GF-D8 (cell line): ENCODE measurements around the gene MAP4.

Source experiments
- DNase-seq: peaks from one replicate; lab custom pipeline; 2025; lab: John Stamatoyannopoulos, UW

MAP4 gene

DNA sequence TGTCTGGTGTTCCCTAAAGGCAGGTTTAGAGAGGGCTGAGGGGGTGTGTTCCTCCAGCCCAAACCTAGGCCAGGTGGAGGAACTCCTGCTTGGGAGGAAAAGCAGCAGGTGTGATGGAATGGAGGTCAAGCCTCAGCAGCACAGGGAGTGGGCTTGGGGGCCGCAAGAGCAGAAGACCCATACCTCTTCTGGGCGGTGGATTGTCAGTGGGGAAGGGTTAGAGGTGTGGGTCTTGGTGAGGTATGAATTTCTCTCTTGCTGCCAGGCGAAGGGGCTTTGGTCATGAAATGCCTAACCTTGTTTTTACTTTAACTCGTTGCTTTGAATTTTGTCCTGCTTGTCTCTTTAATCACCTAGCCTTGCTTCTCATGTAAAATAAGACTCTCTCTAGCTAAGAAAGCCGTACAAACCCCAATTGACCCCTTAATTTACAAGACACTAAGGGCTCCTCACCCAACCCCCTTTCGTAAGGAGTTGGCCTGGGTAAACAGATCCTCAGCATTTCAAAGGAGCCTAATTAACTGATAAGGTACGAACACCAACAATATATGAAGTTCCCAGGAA lies 174.3 kb downstream of the MAP4 start:
- no peak for DNase-seq

- DNase-seq, result no peak
These were observed 177.7 kb downstream of the MAP4 start for GRCh38 chr3:47838503-47838902.

- no peak for DNase-seq
These were observed 179.2 kb downstream of the MAP4 start for GRCh38 chr3:47836986-47837385.

DNA sequence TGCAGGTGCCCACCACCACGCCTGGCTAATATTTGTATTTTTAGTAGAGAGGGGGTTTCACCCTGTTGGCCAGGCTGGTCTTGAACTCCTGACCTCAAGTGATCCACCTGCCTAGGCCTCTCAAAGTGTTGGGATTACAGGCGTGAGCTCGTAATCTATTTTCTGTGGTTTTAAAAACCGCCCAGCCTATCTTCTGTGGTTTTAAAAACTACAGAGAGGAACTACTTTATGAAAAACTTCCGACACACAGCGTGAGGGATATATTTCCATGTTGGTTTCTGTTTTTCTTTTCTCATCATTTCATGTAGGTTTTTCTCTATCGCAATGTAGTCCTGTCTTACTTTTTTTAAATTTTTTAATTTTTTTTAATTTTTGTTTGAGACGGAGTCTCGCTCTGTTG lies 186.7 kb downstream of the MAP4 start:
- peak; percentile 9 for DNase-seq

DNA sequence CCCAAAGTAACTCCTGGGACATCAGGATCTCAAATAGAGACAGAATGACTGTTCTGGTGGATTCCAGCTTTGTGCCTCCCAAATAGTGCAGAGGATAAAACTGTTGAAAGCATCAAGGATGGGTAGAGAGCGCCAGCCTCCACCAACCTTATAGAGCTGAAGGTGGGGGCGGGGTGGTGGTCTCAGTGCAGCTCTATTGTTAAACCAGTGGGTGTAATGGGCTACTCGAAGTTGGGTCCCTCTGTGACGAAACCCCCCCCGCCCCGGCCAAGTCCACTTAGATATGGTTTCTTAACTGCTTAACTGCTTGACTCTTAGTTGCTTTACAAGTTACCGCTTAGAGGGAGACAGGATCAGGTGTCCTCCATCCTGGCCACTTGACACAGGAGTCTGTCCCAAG lies 190.6 kb downstream of the MAP4 start:
- no peak for DNase-seq

DNA sequence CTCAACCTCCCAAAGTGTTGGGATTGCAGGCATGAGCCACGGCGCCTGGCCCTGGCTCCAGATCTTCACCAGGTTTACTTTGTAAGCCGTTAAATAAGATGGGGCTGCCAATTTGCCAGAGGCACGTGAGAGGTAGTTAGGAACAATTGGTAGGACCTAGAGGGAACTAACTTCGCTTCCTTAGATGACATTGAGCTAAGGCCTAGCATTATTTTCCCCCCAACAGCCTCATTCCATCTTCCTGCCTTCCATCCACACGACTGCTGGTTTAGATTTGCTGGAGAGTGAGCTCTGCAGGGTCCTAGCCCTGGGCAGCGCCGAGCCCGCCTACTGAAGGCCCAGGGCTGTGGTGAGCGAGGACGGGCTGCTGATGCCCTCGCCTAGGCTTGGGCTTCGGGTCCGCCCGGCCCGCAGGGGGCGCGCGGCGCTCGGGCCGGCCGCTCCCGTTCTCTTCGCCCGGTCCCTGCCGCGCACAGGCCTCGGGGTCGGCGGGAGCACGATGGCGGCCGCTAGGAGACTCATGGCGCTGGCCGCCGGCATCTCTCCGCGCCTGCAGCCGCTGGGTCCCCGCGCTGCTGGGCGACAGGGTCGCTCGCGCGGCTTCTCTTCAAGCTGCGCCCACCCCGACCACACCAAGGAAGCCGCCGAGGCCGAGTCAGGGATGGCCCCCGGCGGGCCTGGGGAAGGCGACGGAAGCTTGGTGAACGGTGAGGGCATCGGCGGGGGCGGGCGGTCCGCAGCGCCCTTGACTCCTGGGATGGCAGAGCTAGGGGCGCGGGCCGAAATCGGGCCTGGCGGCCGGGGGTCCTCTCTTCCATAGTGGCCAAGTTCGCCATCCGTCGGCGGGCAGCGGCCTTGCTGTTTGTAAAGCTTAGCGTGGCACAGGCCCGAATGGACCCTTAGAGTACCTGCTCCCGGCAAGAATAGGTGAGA lies 191.4 kb downstream of the MAP4 start:
- DNase-seq, result peak; percentile 53

DNA sequence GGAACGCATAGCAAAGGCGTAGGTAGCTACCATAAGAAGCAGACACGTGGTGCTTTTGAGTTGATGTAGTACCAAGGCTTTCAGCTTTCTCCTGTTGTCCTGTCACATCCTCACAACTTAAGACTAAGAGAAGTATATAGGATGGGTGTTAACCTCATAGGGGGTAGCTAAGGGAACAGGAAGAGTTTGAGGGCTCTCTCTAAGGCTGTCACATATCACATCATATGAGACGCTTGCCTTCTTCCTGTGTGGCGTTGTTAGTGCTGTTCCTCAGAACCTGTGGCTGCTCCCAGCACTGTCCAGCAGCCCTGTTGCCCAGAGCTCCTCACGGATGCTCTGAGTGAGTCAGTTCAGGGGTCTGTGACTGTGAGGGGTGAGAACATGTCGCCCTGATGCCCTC lies 198.6 kb downstream of the MAP4 start:
- no peak for DNase-seq

- no peak for DNase-seq
These were observed 202.6 kb downstream of the MAP4 start for GRCh38 chr3:47813551-47814177.

DNA sequence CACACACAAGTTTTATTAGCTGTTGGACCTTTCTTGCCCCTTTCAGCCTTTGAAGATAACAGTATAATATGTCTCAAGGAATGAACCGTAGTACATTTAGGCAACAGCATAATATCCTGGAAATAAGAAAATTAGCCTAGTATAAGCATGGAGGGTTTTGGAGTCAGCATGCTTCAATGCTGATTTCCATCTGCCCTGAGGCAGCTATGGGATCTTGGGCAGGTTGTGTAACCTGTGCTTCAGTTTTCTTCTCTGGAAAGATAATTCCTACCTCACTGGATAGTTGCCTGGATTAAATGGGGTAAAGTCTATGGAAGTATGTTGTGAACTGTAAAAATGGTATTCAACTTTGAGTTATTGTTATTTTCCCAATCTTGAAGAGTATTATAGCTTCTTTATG lies 211.6 kb downstream of the MAP4 start:
- no peak for DNase-seq

DNA sequence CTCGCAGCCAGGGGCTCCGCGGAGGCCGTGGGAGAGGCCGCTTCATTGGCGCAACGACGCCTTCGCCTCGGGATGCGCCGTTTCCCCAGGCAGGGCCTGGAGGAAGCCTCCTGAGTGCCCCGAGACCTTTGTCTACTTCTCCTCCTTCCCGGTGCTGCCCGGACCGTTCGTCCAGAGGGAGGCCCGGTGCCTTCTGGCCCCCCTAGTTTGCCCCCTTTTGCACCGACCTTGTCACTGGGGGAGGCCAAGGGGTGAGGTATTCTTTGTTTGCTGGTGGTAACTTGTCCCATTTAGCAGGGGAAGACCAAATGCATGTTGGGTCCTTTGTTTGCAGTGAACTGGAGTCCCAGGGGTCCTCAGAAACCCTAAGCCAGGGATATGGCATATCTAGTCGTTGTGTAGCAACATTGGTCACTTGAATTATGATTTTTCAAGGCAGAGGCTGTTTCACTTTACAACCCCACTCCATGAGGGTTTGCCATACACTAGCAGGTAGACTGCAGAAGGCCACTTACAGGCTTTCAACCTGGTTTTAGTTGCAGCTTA lies 212.7 kb downstream of the MAP4 start:
- DNase-seq, result peak; percentile 47

DNA sequence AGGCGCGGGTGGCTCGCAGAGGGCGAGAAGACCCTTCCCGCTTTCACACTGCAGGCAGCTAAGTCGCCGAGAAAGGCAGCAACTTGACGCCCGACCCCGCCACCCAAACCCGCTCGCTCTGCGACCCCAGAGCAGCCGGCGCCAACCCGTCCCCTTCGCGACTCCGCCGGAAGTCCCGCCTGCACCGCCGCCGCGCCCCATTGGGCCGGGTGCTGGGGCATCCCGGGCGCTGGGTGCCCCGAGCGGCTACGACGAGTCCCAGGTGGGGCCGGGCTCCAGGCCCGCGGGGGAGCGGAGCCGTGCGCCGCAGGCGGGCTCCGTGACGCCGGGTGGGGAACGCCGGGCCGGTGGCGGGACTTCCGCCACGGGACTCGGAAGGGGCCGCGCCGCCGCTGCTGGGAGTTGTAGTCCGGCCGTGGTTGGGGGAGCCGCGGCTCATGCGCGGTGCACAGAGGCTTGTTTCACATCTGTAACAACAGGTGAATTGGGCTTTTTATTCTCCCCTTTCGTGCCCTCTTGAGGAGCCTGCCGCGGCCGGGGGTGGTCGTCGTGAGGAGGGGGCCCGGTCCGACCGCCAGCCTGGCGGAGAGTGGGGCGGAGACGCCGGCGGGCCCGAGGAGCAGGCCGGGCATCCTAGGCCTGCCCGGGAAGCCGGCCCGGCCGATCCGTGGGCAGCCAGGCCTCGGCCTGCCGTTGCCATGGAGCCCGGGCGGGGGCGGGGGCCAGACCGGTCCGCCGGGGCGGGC lies 213.3 kb downstream of the MAP4 start, which contains the start of gene DHX30:
Gene DHX30, plus strand, starts transcription at position 405 of the 746 bp plus-strand sequence. CDS start 7,546 bp downstream, outside the sequence.
- DNase-seq, result peak; percentile 51
